ENCODE data around the gene CLEC12A.

GRCh38 chr12:9948606-9949296, 22.5 kb upstream of the CLEC12A start:
- TF ChIP-seq SPI1 (IDR thresholded peaks at IDR 0.05; ENCODE audit: low read depth, low read length) (peak; percentile 95), POLR2A (IDR thresholded peaks at IDR 0.05; ENCODE audit: low read depth, low read length) (no peak), POLR2AphosphoS5 (IDR thresholded peaks at IDR 0.05; ENCODE audit: low read depth, low read length) (no peak), POU2F2 (IDR thresholded peaks at IDR 0.05; ENCODE audit: low read depth, low read length) (no peak), TAF1 (IDR thresholded peaks at IDR 0.05; ENCODE audit: low read depth, low read length) (no peak)
